GM19035 (cell line): ENCODE data around the gene SGMS2.
"Not testable (repeated sequence)": the region's sequence is repeated elsewhere in the genome, so short reads cannot be mapped to it uniquely, and the experiment has no call there.

Experiments
- ATAC-seq: cut with Tn5 transposase; IDR thresholded peaks from one replicate; pipeline ENCODE4 v1.9.1; 2021; ENCODE audit not compliant: unreplicated experiment

The SGMS2 gene

DNA sequence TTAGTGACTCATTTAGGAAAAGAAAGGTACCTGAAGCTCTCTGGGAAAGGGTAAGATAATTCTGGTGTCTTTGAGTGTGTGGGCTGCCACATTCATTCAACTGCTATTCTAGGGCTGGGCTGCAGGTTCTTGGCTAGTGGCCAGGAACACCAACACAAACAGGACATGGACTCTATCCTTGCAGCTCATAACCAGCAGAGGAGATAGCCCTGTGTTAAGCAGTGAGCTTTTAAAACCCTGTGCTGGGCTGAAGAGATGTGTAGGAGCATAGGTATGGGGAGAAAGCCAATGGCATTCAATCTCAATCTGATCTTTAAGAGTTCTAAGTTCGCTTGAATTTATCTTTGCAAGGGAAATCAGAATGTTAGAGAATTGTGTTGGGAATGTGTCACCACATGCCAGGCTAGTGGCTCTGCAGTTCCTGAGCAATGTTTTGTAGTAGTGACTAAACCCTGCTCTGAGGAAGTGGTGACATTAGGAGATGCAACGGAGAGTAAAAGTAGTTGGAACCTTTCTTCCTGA lies 39.2 kb downstream of the SGMS2 start:
- no peak for ATAC-seq

DNA sequence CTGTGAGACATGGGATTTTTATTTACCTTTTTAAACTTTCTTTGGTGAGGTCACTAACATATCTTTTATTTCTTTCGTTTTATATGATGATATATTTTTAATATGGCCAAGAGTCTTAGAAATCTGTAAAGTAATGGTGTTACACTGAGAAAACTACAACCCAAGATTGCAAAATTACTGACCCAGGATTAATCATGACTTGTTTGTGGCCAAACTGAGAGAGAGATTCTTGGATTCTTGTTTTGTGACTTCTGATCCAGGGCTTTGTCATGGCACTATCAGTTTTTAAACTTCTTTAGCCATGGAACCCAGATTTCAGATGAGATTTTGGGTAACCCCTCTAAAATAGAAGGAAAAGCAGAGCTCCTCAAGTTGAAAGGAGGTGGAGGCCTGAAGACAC lies 42.0 kb downstream of the SGMS2 start:
- no peak for ATAC-seq

DNA sequence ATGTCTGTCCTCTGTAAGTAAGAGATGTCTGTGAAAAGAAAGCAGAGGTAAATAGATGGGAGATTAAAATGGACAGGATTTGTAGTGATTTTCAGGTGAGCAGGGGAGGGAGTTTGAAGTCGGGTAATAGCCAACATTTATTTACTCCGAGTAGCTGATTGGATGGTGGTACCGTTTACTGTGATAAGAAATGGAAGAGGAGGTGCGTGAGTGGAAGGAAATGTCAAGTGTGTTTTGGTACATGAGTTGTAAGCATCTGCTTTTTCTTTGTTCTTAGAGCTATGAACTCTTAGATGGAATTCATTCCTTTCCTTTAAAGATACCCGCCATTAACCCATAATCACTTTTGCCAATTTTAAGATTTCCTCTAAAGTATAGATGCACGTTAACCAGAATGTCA lies 45.5 kb downstream of the SGMS2 start:
- ATAC-seq, result no peak

DNA sequence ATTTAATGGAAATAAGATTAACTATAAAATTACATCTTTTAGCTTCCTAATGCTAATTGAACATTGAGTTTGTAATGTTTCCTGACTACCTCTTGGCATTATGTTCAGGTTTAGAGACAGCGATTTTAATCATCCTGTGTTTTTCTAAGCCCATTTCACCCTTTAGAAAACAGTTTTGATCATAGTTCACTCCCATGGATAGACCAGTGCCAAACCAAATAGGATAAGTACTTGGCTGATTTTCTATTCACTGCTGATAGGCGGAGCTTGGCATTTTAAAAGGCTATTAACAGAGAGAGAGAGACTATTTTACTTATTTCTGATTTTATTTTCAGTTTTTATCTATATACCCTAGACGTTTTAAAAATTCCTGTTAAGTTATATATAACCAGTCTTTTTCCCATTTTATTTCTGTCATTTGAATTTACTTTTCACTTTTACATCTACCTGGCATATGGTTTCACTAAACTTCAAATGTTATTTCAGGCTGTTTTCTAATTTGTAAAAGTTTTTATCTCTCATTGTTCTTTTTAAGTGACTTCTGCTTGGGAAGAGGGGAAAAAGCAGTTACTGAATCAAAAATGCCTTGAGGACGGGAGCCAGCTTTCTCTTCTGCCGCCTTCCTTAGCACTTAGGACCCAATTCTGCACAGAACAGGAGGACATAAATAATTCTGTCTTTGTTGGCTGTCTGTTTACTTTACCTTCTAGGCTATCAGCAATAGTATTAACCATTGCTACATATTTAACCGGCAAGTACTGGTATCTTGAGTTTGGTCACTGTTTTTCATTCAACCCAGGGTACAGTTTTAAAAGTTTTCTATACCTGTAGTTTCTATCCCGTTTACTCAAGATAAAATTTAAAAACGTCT lies 46.4 kb downstream of the SGMS2 start:
- ATAC-seq, result no peak

DNA sequence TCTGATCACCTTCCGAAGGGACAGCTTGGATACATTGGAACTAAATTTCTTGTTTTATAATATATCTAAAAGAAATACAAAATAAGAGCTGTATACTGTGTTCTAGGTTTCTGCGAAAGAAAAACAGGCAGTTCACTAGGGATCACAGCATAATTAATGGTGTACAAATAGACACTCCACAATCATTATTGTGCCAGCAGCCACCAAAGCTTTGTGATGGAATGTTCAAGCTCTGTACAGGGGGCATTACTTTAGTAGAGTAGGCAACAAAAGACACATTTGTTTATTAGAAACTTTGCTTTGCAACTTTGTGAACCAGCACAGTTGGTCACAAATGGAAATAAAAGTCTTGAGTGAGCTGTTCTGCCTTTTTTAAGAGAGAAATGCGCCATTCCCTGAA lies 49.3 kb downstream of the SGMS2 start:
- ATAC-seq, result no peak

DNA sequence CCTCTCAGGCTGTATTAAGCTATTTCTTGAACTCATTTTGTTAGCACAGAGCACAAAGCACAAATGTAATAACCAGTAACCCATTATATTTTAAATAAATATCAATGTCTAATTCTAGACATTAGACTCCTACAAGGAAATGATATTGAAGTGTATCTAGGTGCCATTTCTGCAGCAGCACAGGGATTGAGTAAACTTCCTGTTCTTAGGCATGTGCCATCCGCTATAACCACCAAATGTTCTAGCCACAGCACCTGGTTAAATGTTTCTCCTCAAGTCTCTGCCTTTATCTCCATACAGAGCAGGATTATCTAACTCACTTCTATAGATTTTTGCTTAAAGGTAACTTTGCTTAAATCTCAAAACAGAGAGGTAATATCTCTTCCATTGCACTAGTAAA lies 51.4 kb downstream of the SGMS2 start:
- no peak for ATAC-seq

DNA sequence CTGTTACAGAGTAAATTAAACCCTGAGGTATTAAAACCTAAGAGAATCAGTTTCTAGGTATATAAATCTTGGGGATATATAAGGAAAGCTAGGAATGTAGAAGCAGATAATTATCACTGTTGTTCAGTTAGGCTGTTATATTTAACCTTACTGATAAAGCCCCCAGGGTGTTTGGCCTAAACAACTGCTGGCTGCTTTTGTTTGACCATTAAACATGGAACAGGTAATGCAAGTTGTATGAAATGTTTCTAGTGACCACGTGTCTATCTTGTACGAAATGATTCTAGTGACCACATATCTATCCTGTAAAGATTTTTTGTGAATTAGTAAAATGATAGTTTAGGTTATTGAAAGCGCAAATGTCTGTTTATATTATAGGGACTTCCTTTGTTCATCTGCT lies 52.6 kb downstream of the SGMS2 start:
- no peak for ATAC-seq

DNA sequence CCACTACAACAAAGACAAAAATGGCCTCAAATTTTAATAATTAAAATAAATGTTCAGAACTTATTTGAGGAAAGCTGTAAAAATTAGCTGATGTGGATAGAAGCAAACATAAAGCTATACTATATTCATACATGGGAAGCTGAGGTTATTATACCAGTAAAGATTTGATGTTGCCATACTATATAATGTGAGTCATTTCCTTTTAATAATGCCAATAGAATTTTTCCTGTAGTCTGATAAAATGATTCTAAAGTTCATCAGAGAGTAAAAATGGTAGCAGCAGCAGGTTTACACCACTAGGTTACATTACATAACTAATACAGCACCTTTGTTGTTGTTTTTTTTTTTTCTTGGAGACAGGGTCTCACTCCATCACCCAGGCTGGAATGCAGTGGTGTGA lies 61.1 kb downstream of the SGMS2 start:
- ATAC-seq, result no peak

DNA sequence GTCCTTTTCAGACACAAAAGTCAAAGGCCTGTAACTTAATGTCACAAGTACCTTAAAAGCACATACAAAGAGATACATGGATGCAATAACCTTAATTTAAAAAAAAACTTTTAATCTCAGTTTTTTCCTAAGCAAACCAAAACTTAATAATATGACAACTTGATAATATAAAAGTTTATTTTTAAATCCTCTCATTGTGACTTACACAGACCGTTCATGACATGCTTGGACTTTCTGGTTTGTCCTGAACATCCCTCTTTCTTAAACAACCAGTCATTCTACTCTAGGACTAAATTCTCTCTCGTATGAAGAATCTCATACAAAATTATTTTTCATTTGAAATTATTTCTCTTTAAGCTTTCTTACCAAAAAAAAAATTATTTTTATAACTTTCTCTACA lies 63.5 kb downstream of the SGMS2 start:
- no peak for ATAC-seq

DNA sequence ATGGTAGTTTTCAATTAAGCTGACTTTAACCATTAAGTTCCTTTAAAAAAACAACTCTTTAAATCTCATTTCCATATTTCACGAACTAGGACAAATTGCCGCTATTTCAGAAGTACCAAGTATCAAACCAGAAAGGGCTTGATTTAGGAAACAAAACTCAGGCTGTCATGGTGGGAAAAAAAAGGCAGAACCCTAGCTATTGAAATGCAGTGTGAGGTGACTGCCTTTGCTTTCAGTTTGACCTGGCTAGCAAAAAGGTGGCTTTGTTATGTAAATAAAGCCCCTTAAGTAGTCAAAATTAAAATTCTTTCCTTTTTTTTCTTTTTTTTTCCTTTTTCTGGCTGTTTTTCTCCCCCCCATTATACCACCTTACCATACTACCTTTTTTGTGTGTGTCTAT lies 66.0 kb downstream of the SGMS2 start:
- ATAC-seq, result no peak

DNA sequence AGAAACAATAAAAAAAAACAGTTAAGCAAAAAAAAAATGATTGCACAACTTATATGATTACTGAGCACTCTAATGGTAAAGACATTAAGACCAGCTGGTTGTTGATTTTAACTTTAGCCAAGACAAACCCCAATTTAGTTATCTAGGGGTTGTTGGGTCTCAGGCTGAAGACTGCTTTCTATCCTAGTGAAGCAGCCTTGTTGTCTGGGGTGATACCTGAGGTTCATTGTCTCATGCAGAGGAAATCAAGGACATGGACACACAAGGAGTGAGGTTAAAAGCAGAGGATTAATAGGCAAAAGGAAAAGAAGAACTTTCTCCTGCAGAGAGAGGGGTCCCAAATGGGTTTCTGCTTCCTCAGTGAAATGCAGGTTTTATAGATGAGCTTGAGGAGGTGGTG lies 66.6 kb downstream of the SGMS2 start:
- ATAC-seq, result no peak

DNA sequence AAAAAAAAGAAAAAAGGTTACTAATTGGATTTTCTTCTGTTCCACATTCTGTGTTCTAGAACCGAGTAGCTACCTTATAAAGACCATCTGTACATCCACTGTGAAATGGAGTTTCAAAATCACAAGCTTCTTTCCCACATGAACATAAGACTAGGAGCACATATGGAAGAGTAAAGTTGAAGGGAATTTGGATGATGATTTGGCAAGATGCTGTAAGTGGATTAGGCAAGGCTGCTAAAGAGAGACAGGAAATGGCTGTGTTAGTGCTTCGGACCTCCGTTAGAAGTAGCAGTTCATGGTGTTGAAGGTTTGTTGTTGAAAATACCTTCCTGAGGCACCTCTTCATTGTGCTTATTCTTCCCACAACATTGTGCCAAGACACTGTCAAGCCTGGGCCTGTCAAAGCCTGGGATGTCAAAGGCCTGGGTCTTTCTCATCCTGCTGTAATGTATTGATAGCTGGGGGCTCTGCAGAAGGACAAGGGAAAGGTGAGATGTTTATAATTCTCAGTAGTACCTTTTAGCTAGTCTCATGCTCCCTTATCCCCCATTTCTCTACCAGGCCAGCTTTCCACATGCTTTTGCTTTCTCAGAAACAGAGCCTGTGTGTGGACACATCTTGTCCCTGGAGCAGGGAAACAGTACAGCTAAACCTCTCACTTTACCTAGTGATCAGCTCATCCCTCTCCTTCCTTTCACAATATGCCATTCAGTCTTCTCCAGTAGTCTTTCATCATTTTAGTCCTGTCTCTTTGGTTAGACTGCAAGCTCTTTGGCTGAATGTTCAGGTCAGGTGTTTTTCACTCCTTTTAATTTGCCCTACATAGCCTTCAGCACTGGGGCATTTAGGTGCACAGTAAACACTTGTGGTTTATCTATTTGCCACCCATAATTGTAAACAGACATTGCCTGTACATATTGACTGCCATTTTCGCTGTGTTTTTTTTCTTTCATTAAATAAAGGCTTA lies 68.7 kb downstream of the SGMS2 start:
- ATAC-seq, result no peak

DNA sequence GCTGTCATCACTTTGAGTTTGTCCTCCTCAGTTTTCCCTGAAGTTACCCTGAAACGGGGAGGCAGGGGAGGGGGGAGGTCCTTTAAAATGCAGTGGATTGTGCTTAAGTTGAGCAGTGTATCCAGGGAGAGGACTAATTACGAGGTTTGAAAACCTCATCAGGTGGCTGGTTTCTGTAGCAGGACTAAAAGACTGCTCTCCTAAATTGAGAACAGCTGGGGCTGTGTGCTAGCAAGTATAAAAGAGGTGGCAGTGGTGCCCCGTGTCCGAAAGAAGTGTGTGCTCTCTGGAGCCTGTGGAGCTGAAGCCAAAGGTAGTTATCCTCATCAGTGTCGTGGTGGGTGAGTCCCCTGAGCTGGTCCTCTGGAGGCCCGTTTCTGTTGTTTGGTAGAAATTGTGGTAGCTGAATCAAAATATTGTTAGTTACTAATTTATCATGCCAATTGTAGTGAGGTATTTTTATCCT lies 69.4 kb downstream of the SGMS2 start:
- no peak for ATAC-seq

DNA sequence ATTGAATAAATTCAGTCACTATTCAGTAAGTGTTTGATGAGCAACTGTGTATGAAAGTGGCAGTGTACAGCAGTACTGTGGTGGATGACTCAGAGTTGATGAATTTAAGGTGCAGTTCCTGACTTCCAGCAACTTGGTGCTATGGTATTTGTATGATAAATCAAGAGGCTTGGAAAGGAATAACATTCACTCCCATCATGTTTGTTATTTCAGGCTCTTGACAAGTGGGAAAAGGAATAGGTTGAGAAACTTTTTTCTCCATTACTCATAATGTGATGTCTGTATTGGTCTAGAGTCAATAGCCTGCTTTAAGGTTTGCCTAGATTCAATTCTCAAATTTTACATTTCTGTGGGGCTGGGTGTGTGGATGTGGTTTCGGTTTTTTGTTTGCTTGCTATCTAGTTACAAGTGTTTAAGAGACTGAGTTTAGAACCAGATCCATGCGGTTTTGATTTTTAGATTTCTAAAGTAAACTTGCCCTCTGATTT lies 71.5 kb downstream of the SGMS2 start:
- ATAC-seq, result no peak

DNA sequence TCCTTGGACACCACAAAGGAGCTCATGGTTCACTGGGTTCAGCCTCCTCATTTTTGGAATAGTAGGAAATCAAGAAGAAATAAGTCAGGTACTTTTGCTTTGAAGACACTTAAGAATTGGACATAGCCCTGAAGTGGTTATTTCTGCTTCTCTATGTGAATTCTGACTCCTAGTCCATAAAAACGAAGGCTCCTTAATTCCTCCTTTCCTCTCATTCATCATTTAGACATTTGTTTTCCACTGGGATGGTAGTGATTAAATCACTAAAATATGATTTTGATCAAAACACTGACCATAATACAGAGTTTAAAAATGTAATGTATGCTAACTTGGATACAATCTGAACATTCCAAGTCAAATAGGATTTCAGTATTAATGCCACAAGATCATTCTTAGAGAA lies 71.9 kb downstream of the SGMS2 start:
- no peak for ATAC-seq

DNA sequence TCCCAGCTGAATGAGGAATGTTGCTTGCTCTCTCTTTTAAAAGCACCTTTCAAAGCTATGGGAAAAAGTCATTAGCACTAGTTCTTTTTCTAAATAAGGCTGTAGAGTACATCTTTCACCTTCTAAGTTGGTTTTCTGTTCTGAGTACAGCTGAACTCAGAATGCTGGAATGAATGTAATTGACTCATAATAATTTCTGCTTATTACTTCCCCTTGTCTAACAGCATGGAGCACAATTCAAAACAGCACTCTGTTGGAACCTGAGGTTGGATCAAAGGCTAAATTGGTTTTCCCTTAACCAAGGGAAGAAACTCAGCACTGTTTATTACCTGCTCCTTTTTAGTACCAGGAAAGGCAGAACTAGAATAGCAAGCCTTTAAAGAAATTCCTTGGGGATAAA lies 73.1 kb downstream of the SGMS2 start:
- ATAC-seq, result no peak

DNA sequence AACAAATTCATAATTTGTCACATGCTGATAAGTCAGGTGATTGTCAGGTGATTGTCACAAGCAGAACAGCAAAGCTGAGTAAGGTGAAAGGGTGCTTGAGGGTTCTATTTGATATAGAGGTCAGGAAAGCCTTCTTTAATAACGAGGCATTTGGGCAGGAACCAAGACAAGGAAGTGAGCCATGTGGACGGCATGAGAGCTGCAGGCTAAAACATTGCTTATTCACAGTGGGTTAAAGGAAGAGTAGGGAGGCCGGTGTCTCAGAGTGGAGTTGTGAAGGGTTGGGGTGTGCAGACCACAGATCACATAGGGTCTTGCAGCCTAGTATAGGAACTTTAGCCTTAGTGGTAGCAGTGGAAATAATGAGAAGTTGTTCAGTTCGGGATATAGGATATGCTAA lies 75.3 kb downstream of the SGMS2 start:
- no peak for ATAC-seq

DNA sequence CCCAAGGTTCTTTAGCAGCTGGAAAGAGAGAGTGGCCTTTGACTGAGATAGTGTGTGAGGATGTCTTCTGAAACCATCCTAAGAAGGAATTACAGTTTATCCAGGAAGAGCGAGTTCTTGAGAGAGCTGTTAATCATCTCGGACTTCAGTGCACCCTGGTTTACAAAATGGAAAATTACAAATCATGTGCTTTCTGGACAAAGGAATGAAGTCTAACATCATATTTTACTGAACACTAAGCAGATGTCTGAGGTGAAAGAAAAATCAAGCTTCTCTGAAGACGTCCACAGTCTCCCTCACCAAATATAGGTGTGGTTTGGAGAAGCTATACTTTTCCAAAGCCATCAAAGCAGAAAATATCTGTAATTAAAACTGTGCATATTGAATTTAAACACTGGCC lies 75.8 kb downstream of the SGMS2 start:
- ATAC-seq, result no peak

DNA sequence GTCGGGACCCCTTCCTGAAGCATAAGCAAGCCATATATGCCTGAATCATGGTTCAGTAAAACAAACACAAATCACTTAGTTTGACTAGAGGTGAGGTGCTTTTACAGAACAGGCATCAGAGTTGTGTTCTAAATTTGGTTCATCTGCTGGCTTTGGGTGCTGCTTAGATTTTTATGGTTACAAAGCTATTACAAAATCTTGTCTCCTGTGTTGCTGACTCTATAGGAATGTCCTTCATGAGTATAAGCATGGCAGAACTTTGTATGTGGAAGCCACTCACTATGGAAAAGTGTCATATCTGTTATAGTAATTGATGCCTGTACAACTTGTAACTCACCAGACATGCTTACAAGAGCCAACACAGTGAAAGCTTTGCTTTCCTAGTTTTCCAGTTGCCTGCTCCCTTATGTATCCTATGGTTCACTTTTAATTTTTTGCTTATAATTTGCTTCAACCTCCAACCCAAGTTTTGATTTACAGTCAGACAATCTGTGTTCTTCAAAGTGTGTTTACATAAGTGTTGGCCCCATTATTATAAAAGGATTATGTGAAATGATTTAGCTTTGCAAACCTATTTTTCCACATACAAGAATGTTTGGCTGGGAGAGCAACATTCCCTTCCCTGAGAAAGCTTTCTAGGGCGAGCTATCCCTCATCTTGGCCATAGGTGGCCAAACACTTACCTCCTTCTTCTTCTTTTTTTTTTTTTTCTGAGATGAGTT lies 76.6 kb downstream of the SGMS2 start:
- ATAC-seq, result no peak

DNA sequence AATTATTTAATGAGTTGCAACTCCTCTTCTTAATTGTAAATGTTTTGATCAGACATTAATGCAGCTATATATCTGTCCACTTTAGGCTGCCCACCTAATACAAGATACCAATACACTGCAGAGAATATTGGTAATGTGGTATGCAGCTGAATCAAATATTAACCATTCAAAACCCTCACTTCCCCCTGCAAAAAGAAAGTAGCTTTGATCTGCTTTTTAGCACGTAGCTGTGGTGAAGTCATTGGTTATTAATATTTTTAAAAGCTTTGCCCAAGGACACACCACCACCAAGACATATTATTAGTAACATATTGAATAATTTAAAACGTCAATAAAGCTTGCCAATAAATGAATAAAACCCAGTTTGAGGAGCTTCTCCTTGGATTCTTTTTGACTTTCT lies 78.0 kb downstream of the SGMS2 start:
- ATAC-seq, result peak; percentile 44

DNA sequence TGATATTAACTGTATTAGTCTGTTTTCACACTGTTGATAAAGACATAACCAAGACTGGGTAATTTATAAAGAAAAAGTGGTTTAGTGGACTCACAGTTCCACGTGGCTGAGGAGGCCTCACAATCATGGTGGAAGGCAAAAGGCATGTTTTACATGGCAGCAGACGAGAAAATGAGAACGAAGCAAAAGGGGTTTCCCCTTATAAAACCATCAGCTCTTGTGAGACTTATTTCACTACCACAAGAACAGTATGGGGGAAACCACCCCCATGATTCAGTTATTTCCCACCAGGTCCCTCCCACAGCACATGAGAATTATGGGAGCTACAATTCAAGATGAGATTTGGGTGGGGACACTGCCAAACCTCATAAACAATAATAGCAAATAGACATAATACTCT lies 80.3 kb downstream of the SGMS2 start:
- not testable (repeated sequence) for ATAC-seq
